ENCODE results near the gene GTF2F2. TPM values are rescaled to one million over a fixed set of nuclear protein-coding genes. Genes with fewer than 3 reads are reported as not detected.

Gene GTF2F2, protein sequence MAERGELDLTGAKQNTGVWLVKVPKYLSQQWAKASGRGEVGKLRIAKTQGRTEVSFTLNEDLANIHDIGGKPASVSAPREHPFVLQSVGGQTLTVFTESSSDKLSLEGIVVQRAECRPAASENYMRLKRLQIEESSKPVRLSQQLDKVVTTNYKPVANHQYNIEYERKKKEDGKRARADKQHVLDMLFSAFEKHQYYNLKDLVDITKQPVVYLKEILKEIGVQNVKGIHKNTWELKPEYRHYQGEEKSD
- 17.2 and 18.6 TPM in 2 replicates for total RNA-seq

DNA sequence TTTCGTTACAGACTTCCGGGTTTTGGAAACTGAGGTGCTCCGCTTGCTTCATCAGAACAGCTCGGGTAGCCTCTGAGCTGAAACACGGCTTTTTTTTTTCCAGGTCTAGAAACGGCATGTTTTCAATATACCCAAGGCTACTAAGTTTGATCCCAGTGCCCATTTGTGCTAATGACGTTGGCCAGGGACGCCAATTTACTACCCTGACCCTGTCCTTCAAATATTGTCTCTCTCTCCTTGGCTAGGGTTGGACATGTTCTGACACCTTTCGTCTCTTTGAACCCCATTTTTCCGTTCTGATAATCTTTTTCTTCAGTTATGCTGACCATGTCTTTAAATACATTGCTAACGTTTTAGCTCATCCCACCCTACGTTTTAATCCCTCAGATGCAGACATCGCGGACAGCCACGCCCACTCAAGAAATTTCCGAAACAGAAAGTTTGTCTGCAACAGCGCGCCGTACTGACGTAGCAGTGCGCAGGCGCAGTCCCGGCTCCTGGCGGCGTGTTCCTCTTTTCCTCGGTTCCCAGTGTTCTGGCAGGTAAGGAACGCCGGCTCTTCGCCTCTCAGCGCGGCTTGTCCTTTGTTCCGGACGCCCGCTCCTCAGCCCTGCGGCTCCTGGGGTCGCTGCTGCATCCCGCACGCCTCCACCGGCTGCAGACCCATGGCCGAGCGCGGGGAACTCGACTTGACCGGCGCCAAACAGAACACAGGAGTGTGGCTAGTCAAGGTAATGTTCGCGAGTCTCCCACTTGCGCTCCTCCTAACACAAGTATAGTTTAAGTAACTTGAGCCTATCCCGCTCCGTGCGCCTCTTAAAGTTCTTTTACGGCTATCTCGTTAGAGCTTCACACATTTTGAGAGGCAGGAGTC is at the start of gene GTF2F2:
Gene GTF2F2 (plus strand): TSS at position 520 of the 874 bp plus-strand sequence. CDS start 146 bp downstream, at position 666.
- DNase-seq (ENCODE audit: extremely low read depth, low read depth, low spot score): peak; percentile 68

DNA sequence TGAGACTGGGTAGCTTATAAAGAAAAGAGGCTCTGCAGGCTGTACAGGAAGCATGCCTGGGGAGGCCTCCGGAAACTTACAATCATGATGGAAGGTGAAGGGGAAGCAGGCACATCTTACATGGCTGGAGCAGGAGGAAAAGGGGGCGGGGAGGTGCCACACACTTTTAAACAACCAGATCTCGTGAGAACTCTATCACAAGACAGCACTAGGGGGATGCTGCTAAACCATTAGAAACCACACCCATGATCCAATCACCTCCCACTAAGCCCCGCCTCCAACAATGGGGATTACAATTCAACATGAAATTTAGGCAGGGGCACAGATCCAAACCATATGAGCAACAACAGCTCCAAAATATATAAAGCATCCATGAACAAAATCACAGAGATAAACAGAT is 46.5 kb upstream of the GTF2F2 start:
- no peak for DNase-seq (ENCODE audit: extremely low read depth, low read depth, low spot score)

GRCh38 chr13:45074721-45075120 is 45.6 kb upstream of the GTF2F2 start:
- DNase-seq (ENCODE audit: extremely low read depth, low read depth, low spot score): no peak

DNA sequence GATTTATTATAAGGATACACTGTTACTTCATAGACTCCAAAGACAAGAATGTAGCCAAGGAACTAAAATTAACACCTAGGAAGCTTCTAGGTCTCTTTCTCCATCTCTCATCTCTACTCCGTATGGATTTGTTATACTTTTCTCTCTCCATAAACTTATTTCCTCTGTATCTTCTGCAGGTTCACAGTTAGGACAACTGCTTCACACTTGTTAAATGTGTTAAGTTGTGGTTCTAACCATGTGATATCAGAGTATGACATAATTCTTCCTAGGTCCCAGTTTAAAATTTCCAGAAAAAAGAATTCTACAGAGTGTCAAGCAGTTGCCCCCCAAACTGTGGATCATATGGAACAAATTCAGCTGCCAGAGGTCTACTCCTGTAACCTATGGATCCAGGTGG is 42.3 kb upstream of the GTF2F2 start:
- no peak for DNase-seq (ENCODE audit: extremely low read depth, low read depth, low spot score)

GRCh38 chr13:45082964-45083363 is 37.3 kb upstream of the GTF2F2 start:
- no peak for DNase-seq (ENCODE audit: extremely low read depth, low read depth, low spot score)

- DNase-seq (ENCODE audit: extremely low read depth, low read depth, low spot score): no peak
Observed at GRCh38 chr13:45084515-45084914, 35.8 kb upstream of the GTF2F2 start.

GRCh38 chr13:45086484-45086883 is 33.8 kb upstream of the GTF2F2 start:
- DNase-seq (ENCODE audit: extremely low read depth, low read depth, low spot score): no peak

- DNase-seq (ENCODE audit: extremely low read depth, low read depth, low spot score): no peak
Observed at GRCh38 chr13:45092663-45093062, 27.6 kb upstream of the GTF2F2 start.

DNA sequence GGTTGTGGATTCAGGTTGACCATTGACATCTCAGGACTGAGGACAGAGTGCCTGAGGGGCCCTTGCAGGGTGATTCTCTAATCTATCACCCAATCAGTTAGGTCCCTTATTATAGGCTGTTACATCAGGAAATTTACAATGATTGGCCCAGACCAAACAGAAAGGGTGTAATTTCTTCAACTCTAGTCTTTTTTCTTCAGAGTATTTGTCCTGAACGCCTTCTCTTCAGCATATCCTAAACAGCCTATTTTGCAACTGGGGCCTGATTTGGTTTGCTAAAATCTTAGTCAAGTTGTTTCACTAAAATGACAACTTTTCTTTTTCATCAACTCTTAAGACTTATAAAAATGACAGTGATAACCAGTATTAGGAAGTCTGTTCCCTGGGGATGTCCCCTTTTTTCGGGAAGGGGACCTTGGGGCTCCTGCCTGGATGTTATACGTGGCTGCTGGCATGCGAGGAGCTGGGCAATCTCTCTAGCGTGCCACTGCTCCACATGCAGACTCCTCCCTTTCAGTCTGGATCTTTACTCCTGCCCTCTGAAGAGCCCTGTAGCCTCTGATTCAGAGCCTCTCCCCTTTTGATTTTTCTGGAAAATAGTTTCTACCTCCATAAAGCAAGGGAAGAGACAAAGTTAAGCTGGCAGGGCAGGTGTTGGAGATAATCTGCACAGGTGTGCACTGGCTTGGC is 19.6 kb upstream of the GTF2F2 start:
- DNase-seq (ENCODE audit: extremely low read depth, low read depth, low spot score): no peak

DNA sequence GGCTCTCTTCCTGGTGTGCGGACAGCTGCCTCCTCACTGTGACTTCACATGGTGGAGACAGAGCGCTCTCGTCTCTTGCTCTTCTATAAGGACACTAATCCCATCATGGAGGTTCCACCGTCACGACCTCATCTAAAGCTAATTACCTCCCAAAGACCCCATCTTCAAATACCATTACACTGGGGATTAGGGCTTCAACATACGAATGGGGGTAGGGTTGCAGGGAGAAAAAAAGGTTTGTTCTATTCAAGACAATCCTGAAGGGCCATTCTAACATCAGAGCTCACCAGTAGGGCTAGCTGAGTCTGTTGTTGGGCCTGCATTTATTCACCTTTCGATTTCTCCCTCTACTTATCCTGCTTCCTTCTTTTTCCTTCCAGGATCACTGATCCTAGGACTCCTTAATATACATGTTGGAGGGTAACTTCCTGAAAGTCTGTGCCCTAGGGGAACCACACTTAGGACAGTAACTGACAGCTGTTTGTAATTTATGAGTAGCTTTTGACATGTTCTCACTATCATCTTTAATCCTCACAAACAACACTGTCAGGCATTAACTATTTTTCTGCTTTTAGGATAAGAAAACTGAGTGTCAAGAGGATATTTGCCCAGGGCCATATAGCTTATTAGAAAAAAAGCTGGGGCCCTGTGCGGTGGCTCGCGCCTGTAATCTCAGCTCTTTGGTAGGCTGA is 18.8 kb upstream of the GTF2F2 start:
- no peak for DNase-seq (ENCODE audit: extremely low read depth, low read depth, low spot score)

- no peak for DNase-seq (ENCODE audit: extremely low read depth, low read depth, low spot score)
Observed at GRCh38 chr13:45102136-45102507, 18.2 kb upstream of the GTF2F2 start.

DNA sequence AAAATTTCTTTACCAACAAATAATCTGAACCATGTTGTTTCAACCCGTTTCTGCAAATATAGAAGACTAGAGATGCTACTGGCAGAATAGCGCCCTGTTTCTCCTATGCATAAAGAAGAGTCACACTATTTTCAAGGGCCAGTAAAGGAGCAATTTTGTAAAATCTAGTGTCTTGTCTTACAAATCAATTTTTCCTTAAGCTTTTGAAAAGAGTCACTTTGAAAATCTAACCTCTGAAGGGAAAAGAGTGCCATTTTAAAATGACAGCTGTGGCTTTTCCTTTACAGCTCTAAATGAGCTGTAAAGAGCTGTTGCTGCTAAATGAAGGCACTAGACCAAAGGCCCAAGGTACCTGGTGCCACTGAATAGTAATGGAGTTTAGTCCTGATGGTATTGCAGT is 16.9 kb upstream of the GTF2F2 start:
- DNase-seq (ENCODE audit: extremely low read depth, low read depth, low spot score): no peak

- no peak for DNase-seq (ENCODE audit: extremely low read depth, low read depth, low spot score)
Observed at GRCh38 chr13:45104261-45104660, 16.0 kb upstream of the GTF2F2 start.

- no peak for DNase-seq (ENCODE audit: extremely low read depth, low read depth, low spot score)
Observed at GRCh38 chr13:45105895-45106294, 14.4 kb upstream of the GTF2F2 start.

- no peak for DNase-seq (ENCODE audit: extremely low read depth, low read depth, low spot score)
Observed at GRCh38 chr13:45107539-45107938, 12.8 kb upstream of the GTF2F2 start.

DNA sequence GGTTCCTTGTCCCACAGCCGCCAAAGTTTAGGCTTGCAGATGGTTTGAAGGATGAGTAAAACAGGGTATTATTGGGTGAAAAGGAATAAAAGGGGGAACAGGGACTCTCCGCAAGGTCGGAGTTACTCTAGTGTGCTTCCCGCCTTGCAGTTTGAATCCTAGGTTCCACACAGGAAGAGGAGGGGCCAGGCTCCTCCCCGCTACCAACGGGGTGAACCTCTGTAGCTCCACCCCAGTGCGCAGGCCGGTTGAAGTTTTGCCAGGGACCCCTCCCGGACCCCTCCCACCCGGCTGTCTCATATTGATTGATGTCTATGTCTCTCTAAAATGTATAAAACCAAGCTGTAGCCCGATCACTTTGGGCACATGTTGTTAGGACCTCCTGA is 11.6 kb upstream of the GTF2F2 start:
- no peak for DNase-seq (ENCODE audit: extremely low read depth, low read depth, low spot score)

DNA sequence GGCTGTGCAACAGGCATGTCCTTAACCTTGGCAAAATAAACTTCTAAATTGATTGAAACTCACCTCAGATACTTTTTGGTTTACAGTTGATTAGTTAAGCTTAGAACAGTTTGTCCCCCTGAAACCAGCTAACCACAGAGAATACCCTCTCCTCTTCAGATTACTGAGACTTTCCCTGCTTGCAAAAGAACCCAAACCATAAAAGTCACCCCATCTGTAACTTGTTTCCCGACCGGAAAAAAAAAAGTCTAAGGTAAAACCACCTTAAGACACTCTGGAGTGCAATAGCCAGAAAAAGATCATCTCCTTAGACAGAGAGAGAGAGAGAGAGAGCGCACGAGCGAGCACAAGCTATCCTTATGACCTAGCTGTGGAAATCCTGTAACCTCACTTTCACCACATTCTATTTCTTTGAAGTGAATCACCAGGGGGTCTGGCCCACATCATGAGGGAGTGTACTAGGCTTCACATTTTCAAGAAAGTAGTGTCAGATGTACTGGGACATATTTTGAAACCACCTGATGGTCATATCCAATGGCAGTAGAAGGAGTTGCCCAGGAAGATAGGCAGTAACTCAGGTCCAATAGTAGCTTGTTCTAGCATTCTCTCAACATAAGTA is 11.1 kb upstream of the GTF2F2 start:
- no peak for DNase-seq (ENCODE audit: extremely low read depth, low read depth, low spot score)

DNA sequence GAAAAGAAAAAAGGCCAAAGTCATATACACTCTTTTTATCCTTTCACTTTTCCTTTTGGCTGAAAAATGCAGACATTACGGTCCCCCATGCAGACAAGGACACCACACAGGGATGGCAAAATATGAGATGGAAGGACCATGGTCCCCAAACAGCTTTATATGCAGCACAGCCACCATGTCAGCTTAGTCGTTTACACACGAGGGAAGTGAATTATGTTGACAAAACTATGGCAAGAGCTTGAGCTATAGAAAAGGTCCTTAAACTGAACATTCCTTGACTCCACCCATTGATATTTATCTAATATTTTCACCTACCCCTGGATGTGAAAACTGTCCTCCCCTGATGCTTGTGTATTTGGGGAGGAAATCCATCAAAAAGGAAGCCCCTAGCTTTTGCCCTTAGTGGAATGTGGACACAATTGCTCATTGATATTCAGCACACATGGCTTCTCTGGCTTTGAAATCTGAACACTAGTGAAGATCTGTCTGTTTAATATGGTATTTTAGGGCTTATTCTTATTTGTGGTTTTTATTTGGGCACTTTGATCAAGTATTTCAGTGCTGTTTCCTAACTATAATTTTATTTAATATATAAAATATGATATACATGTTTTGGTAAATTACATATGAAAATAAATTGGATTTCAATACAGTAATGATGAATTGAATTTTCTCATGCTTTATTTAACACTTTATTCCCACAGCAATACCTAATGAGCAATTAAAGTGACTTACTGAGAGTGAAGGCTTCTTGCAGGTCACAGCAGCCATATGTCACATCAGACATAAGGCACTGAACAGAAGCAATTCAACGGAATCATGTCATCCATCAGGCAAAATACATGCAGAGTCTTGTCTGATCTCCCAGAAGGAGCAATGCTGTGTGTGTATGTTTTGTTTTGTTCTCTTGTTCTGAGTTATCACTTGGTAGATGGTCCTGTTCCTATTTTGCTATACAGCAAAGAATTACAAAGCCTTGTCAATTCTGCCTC is 6.8 kb upstream of the GTF2F2 start:
- DNase-seq (ENCODE audit: extremely low read depth, low read depth, low spot score): no peak

DNA sequence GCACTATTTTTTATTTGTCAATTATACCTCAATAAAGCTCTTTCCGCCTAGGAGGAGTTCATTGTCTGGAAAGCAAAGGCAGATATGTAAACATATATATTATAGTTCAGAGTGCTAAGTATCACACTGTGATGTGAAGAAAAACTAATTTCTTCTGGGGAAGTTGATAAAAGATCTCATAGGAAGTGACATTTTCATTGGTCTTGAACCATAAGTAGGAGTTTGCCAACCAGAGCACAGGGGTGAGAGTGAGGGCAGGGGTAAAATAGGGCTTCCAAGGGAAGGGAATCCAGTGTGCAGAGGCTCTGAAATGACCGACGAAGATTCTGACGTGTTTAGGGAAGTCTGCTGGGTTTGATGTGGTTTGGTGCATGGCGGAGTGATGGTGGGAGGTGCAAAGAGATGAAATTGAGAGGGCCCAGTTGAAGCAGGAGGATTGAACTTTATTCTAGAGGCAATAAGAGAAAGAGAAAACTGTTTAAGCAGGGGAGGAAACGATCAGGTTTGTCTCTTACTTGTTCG is 780 bp upstream of the GTF2F2 start:
- DNase-seq (ENCODE audit: extremely low read depth, low read depth, low spot score): no peak
